Measurements from ENCODE around the gene JPH3.

JPH3 gene

GRCh38 chr16:87602001-87602775 is at the start of gene JPH3:
JPH3 (plus strand) TSS chr16:87602508; CDS start chr16:87603147, 639 bp downstream.
- no peak for DNase-seq

DNA sequence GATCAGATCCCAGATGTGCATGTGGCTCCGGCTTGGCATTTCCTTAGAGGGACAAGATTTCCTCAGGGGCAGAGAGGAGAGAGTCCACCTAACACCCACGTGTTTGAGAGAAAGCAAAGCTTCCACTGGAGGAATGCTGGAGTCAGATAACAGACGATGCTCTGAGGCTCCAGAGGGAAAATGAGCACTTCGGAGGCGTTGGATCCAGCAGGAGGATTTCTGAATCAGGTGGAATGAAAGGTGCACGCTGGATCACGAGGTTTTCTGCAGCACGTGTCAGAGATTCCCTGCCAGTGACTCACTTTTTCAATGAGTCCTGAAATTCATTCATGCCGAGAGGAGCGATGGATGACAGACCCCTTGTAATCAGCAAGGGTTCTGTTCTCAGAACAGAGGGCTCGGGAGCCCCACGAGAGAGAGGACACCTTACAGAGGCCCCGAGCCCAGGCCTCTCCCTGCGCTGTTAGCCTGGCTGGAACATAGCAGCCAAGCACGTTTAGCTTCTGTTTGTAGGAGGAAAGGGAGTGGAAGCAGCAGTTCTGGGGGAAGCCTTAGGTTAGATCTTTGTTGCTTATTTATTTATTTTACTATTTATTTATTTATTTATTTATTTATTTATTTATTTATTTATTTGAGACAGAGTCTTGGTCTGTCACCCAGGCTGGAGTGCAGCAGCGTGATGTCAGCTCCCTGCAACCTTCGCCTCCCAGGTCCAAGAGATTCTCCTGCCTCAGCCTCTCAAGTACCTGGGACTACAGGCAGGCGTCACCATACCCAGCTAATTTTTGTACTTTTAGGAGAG is 49.3 kb upstream of the JPH3 start:
- no peak for DNase-seq

- no peak for DNase-seq
These were observed 47.4 kb upstream of the JPH3 start for GRCh38 chr16:87554754-87555427.

DNA sequence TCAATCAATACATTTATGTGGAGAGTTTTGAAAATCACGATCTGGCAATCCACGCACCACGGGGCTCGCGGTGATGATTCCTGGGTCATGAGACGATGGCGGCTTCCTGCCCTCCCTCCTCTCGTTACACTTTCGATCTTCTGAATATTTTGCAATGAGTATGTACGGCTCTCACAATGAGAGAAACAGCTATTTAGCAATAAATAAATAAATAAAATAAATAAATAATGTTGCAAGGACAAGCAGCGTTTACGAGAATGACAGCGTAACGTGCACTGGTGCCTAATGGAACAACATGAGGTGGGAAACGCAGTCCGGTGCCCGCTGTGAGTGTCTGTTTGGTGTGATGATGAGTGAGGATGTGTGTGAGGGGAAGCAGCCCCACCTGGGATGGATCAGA is 46.7 kb upstream of the JPH3 start:
- no peak for DNase-seq

GRCh38 chr16:87556941-87557459 is 45.3 kb upstream of the JPH3 start:
- no peak for DNase-seq

- DNase-seq: no peak
These were observed 43.6 kb upstream of the JPH3 start for GRCh38 chr16:87558682-87559081.

DNA sequence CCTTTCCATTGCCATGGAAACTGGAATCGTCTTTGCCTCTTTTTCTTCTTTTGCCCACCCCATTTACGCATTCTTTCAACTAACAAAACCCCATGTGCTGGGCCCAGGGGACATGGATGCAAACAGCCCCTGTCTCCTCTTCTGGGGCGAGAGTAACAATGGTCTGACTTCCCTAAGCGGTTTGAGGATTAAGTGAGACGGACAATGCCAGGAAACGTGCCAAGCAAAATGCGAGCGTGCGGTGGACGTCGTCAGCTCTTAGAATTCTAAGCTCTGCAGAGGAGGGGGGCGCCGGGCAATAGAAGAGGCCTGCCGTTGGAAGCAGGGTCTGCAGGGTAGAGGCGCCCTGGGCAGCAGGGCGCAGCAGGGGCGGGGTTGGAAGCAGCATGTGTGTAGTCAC is 42.4 kb upstream of the JPH3 start:
- no peak for DNase-seq

GRCh38 chr16:87560428-87561199 is 41.7 kb upstream of the JPH3 start:
- DNase-seq: no peak

DNA sequence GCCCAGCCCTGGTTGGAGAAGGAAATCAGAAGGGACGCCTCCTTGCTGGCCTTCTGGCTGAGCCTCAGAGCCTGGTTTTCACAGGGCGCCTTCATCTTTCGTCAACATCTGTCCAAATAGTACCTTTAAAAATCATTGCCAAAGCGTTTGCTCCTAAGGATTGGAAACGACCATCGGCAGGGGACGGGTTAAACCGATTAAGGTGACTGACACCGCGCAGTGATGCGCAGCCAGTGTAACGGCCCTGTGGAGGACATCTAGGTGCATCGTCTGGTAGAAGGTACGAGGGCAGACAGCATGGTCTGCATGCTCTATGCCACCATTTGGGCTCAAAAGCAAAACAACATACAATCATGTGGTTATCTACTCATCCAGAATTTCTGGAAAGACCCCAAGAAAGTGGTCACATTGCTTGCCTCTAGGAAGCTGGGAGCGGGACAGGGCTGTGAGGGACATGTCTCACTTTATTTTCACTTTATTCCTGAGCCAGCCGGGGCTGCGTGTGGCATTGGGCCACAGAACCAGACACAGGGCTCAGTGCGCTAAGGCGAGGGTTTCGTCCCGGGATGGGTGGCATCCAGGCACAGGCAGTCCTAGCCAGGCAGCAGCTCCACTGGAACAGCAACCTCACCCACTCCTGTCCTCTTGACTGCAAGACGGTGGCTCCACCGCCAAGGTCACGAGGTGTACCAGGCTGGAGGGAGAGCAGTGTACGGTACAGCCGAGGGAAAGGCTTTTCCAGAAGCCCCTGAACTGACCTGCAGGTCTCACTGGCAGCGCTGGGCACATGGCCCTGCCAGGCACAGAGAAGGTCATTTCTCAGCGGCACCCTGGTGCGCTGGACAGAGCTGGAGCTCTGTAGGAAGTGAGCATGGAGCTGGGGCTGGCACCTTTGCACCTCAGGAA is 40.9 kb upstream of the JPH3 start:
- no peak for DNase-seq

GRCh38 chr16:87562201-87562600 is 40.1 kb upstream of the JPH3 start:
- no peak for DNase-seq

GRCh38 chr16:87563022-87563421 is 39.3 kb upstream of the JPH3 start:
- DNase-seq: no peak

- DNase-seq: no peak
These were observed 38.4 kb upstream of the JPH3 start for GRCh38 chr16:87563714-87564523.

DNA sequence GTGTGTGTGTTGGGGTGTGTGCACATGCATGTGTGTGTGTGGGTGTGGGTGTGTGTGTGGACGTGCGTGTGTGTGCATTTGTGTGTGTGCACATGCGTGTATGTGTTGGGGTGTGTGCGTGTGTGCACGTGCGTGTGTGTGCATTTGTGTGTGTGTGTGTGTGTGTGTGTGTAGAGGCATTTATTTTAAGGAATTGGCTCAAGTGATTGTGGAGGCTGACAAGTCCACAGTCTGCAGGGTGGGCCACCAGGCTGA is 37.9 kb upstream of the JPH3 start:
- DNase-seq: no peak

DNA sequence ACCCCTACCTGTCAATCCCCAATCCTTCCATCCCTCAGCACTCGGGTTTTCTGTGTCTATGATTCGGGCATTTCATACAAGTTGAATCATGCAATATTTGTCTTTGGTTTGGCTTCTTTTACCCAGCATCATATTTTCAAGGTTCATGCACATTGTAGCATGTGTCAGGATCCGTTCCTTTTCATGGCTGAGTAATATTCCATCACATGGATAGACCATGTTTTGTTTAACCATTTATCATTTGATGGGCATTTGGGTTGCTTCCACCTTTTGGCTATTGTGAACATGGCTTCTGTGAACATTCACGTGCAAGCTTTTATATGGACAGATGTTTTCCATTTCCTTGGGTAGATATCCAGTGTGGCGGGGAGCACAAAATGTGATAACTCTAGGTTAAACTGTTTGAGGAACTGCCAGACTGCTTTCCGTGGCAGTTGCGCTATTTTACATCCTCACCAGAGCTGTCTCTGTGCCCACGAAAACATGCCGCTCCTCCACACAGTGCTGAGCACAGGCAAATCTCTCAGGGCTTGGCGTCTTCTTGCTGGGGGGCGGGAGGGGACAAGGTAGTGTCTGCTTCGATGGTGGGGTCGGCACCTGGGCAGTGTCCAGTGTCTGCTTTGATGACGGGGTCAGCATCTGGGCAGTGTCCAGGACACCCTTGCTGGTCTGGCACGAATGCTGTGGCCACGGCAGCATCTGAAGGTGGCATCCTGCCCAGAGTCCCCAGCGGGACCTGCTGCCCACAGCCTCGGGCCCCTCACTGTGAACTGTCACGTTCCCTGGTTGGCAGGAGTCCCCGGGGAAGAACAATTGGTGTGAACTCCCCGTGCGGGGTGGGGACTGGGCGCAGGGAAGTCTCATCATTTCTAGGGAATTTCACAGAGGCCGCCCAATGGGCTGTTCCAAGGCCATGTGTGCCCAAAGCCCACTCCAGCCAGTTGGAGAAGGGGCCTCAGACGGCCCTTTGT is 32.4 kb upstream of the JPH3 start:
- no peak for DNase-seq

GRCh38 chr16:87570572-87570937 is 31.8 kb upstream of the JPH3 start:
- DNase-seq: no peak

- no peak for DNase-seq
These were observed 31.1 kb upstream of the JPH3 start for GRCh38 chr16:87570938-87571867.

DNA sequence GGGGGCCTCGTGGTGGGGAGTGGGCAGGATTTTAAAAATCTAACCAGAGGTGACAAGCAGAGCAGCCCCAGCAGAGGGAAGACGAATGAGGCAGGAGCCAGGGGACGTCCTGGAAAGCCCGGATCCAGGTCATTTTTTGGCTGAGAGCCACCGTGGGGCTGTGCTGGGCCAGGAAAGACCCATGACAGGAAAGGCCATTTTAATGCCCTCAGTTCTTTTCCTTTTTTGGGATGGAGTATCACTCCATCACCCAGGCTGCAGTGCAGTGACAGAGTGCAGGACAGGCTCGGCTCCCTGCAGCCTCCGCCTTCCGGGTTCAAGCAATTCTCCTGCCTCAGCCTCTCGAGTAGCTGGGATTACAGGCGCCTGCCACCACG is 30.5 kb upstream of the JPH3 start:
- DNase-seq: no peak

DNA sequence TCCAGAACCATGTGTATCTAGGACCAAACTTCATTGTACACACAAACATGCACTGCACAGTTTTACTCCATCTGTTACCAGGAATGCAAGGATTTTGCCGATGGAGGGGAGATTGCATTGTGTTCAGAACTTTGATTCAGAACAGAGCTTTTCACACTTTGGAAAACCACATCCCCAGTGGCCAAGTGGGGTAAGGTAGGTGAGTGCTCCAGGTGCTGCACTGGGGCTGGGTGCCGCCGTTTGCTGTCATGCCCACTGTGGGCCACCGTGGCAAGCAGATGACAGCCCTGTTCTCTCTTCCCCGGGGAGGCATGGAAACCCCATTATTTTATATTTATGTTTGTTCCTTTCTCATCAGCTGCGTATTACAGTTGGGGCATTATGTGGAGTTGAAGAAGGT is 29.3 kb upstream of the JPH3 start:
- DNase-seq: no peak

Measured in fibroblast of upper back skin (primary cell).